Endothelial cell of umbilical vein (primary cell): ENCODE results near the gene FAM222A.

Experiments
- CTCF ChIP-seq, 2 donors: IDR thresholded peaks; 1 replicate in 1 of 2; 2 replicates in 1 of 2; pipeline ENCODE4 v1.5.1; 2011; ENCODE audit warnings: low read length in 2 of 2, mild to moderate bottlenecking in 2 of 2, moderate library complexity in 2 of 2, control low read depth in 1 of 2, inconsistent platforms in 1 of 2, low read depth in 1 of 2; ENCODE audit not compliant: insufficient read depth in 1 of 2; ENCODE audit errors: extremely low read depth in 1 of 2
- EZH2 ChIP-seq: IDR thresholded peaks from 2 replicates; pipeline ENCODE4 v1.6.1; 2012; ENCODE audit warnings: borderline replicate concordance, low read depth, mild to moderate bottlenecking, moderate library complexity, low read length, inconsistent platforms; ENCODE audit not compliant: severe bottlenecking
- FOS ChIP-seq: IDR thresholded peaks from 2 replicates; pipeline ENCODE4 v1.6.1; 2011; ENCODE audit warnings: mild to moderate bottlenecking, low read length, moderate library complexity, borderline replicate concordance; ENCODE audit not compliant: insufficient read depth
- GATA2 ChIP-seq: IDR thresholded peaks from 2 replicates; pipeline ENCODE4 v1.7.0; 2011; ENCODE audit warnings: low read depth, mild to moderate bottlenecking, moderate library complexity, mixed read lengths, low read length; ENCODE audit not compliant: insufficient read length, insufficient read depth
- JUN ChIP-seq: IDR thresholded peaks from 2 replicates; pipeline ENCODE4 v1.6.1; 2011; ENCODE audit warnings: borderline replicate concordance, low read depth; ENCODE audit not compliant: insufficient read length, insufficient read depth
- MAX ChIP-seq: IDR thresholded peaks from 2 replicates; pipeline ENCODE4 v1.6.1; 2011; ENCODE audit not compliant: insufficient read depth, insufficient read length
- MYC ChIP-seq: IDR thresholded peaks from one replicate; pipeline ENCODE4 v1.6.1; 2011; ENCODE audit warnings: mild to moderate bottlenecking, low read depth, low read length
- POLR2A ChIP-seq: IDR thresholded peaks from 2 replicates; pipeline ENCODE4 v1.6.1; 2012; ENCODE audit warnings: low read depth, mild to moderate bottlenecking, control low read depth, low read length
- POLR2AphosphoS5 ChIP-seq: IDR thresholded peaks from 2 replicates; pipeline ENCODE4 v1.6.1; 2012; ENCODE audit warnings: low read depth, mild to moderate bottlenecking, control low read depth, low read length, moderate library complexity; ENCODE audit not compliant: insufficient read depth

- no peak for TF ChIP-seq EZH2
- TF ChIP-seq CTCF (IDR thresholded peaks at IDR 0.05; ENCODE audit: extremely low read depth in 1 of 2, insufficient read depth in 1 of 2, low read depth in 1 of 2, low read length in 2 of 2) = no peak
- no peak for TF ChIP-seq POLR2A
- TF ChIP-seq POLR2AphosphoS5 = no peak
- no peak for TF ChIP-seq MYC
- no peak for TF ChIP-seq JUN
- TF ChIP-seq GATA2 = no peak
- TF ChIP-seq MAX = no peak
- no peak for TF ChIP-seq FOS
These were observed 40.2 kb upstream of the FAM222A start for GRCh38 chr12:109673379-109673778.
